Measurements from ENCODE around the gene NMNAT3.
A peak's percentile ranks its signal among the peaks of the same experiment; 100 is the strongest.

NMNAT3 gene

DNA sequence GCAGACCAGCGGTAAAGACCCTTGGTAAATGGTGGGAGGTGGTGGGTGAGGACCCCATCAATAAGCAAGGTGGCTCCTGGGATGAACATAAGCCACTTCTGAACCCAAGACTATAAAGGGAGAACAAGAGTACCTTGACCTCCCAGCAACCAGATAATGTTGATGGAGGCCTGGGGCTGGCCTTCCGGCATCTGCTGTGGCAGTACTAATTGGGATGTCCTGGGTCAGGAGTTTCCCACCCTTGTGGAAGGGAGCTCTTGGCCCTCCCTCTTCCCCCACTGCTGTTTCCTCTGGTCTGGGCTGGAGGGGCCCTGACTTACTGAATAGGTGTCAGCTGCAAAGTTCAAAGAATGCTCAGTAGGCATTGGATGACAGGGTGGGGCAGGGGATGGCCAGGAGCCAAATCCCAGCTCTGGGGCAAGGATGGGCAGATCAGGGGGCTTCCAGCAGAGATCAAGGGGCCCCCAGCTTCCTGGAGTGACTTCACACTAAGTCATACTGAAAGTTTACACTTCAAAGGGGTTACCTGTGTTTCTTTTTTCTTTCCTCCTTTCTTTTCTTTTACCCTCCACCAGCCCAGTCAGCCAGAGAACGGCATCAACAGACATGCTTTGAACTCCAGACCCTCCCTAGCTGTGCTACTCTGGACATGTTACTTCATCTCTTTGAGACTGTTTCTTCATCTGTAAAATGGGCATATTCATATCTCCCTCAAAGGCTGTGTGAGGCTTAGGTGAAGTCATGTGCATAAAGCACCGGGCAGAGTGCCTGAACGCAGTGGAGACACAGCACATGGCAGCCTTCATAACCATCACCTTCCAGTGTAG lies 139.8 kb downstream of the NMNAT3 start:
- no peak for DNase-seq

DNA sequence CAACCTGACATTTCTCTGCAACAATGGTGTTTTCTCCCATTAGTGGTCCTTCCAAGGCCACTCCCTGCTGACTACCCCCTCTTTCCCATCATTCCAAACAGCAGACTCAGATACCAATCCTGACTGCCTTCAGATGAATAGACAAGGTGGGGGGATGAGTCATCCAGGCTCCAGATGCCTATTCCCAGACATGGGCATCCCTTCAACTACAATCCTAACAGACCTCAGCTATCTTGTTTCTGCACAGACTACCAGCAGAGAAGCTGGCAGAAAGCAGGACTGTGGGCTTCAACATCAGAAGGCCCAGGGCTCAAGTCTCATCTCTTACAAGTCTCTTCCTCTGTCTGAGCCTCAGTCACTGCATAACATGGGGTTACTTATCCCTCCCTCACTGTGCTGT lies 140.4 kb downstream of the NMNAT3 start:
- DNase-seq: no peak

DNA sequence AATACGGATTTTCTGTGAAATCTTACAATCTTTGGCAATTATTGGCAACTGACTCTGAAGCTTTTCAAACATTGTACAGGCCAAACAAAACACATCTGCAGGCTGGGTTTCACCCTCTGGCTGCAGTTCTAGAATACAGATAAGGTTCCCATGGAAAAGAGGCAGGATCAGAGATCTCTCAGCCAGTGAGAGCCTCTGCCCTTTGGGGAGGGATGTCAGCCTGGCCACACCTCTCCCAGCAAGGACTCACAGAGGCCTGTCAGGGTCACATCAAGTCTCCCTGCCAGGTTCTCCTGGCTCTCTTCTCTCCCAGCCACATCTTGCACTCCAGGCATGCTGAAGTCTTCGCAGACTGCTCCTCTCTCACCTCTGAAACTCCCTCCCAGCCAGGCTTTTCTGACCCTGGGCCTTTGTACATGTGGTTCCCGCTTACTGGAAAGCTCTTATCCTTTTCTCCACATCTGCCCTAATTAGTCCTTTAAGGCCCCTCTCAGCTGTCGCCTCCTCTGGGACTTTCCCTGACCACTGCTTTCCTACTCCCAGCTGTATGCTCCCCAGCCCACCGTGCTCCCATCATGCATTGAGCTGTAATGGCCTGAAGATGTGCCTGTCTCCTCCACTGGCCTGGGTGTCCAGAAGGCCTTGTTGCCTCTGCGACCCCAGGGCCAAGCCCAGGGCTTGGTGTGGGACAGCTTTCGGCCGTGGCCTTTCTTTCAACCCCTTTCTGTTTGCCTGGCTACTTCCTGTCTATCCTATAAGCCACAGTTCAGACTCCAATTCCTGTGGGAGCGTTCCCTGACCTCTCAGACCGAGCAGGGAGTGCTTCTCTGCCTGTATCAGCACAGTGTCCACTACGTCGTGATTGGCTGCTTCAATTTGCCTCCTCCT lies 142.5 kb downstream of the NMNAT3 start:
- no peak for DNase-seq

DNA sequence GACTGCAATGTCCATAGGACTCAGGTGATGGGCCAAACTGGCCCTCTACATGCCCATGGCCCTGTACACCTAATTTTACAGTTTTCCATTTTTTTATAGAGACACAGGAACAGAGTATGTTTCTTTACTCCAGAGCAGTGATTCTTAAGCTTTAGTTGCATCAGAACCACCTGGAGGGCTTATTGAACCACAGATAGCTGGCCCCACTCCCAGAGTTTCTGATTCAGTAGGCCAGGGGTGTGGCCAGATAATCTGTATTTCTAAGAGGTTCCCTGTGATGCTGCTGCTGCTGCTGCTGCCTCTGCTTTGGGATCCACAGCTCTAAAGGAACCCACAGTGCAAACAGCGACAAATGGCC lies 143.3 kb downstream of the NMNAT3 start:
- DNase-seq: no peak

DNA sequence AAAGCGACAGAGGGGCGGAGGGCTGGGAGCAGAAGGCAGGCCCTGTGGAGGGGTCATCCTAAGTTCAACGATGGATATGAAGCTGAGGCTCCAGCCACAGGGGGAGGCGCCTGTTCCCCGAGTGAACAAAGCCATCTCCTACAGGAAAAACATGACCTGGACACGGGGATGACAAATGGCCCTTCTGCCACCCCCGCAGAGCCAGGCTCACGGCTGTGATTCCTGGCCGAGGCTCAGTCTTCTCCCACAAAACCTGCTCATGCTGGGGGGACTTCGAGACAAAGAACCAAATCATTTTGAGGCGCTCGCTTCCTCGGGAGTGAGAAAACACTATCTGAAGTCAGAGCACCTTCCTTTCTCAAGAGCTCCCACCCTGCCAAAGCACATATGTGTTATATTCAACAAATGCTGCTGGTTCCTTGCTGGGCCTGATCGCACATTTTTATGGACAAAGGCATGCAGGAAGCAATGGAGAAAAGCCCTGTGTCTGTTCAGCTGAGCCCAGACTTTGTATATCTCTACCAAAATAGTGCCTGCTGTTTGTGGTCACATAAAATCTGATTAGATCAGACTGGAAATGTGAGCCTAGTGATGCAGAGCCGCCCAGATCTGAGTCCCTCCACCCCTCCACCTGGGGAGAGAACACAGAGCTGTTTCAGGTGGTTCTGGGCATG lies 143.9 kb downstream of the NMNAT3 start:
- no peak for DNase-seq

DNA sequence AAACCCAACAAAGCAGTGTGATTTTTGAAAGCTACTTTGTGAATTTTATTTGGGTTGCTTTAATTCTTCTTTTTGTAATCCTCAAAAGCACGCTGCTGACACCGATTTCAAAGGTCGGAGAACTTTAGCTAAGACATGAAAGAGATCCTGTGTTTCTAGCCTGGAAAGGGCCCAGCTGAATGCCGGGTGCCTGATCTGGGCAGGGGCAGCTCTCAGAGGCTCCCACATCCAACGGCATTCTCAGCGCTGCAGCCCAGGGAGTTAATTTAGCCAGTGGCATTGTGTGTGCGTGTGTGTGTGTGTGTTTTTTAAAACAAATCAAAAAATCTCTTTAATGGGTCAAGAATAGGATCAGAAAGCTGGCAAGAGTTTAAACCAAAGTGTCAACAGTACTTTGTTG lies 144.8 kb downstream of the NMNAT3 start:
- no peak for DNase-seq

DNA sequence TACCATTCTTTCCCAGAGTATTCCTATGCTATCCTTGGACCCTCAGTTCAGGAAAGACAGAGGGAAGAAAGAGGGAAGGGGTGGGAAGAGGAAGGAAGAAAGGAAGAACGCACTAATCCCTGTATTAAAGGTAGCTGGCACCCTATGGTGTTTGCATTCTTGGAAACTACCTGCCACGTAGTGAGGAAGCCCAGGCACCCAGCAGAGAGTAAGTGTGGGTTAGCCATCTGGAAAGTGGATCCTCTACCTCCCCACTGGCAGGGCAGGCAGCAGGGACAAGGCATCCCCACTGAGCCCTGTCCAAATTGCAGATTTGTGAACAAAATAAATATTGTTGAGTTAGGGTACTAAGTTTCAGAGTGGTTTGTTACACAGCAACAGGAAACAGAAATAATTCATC lies 147.1 kb downstream of the NMNAT3 start:
- DNase-seq: no peak

DNA sequence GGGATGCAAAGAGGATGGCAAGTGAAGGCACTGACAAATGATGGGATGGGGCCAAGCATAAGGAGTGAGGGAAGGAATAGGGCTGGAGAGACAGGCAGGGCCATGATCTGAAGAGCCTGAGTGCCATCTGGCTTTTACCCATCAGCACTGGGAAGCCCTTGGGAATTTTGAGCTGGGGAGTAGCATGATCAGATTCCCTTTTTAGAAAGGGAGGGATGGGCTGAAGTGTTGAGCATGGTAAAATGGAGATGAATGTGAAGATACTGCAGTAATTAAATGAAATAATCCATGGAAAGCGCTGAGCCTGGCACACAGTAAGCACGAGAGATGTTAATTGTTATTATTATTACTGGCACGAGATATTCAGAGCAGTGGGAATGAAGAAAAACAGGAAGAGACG lies 148.1 kb downstream of the NMNAT3 start:
- no peak for DNase-seq

DNA sequence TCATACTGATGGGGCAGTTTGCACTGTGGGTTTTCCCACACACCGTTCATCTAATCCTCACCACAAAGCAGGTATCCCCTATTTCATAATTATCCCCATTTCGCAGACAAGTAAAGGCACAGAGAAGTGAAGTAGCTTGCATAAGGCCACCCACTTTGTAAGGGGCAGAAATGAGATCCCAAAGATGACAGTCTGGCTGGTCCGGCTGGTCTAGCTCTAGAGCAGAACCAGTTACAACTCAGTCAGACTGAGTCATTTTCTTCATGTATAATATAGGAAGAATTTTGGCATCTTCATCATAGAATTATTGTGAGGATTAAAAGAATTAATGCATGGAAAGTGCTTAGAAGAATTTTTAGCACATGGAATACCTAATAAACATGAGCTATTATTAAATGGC lies 148.8 kb downstream of the NMNAT3 start:
- no peak for DNase-seq

DNA sequence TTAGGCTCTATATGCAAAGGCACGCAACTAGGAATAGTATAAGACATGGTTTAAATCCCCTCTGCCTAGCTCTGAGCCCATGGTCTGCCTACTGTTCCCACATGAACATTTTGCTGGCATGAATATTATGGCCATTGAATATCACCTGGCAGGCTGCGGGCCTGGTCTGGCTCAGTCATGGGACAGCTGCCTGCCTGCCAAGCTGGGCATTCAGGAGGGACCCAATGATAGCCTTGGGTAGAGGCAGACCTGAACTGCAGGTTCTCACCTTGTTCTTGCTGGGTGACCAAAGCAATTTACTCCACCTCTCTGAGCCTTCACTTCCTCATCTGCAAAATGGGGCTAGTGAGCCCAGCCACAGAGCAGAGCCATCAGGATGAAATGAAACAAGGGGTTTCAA lies 149.5 kb downstream of the NMNAT3 start:
- no peak for DNase-seq

DNA sequence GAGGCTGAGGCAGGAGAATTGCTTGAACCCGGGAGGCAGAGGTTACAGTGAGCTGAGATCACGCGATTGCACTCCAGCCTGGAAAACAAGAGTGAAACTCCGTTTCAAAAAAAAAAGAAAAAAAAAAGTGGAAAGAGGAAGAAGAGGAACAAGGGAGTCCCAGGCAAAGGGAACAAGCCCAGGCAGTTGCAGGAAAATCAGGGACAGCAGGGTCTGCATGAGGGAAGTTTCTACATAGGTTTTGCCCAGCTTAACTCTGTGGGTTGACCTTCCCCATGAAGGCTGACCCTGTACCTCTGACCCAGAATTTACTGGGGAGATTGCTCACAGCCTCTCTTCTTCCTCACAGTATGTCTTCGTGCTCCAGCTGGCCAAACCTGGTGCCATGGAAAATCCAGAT lies 150.5 kb downstream of the NMNAT3 start:
- DNase-seq: no peak

DNA sequence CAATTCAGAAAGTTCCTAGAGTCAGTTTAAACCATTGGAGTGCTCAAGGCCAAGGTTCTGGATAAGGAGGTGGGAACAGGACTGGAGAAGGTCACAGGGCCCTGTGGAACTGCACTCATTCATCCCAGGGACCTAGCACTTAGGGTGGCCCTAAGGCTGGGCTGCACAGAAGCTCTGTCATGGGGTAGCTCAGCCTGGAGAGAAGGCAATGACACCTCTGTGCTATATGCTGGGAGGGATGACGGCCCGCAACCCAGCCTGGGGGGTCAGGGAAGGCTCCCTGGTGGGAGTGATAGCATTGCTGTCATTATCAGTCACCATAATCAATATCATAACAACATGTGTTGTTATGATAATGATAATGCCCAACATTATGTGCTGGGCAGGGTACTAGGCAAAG lies 151.6 kb downstream of the NMNAT3 start:
- DNase-seq: no peak

DNA sequence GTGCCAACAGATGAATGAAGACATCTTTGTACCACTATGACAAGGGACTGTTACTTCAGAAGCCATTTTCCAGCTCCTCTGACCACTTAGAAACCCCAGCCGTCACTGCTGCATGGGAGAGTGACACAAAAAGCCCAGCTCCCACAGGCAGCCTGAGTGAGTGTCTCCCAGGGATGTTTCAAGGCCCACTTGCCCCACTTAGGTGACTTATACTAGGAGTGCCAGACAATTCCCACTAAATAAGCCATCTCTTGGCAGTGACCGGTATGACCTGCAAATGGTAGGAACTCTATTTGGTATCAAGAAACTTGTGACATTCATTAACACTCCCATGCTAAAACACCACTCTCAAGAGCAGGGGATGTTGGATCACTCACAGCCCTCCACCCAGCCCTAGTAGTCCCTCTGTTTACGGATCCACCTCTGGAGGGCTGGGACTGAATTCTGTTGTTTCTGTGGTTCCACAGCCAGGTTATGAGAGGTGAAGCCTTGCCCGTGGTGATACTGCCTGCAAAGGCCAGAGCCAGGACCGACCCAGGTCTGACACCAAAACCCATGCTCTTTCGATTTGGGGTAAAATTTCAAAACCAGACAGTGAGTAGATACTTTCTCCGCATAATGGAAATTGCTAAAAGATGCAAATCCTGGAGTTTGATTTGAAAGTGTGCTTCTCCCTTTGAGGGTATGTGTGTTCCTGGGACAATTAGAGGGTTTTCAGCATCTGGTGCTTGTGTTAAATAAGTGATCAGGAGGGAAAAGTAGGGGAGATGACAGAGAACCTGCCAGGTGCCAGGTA lies 152.7 kb downstream of the NMNAT3 start:
- DNase-seq: no peak

DNA sequence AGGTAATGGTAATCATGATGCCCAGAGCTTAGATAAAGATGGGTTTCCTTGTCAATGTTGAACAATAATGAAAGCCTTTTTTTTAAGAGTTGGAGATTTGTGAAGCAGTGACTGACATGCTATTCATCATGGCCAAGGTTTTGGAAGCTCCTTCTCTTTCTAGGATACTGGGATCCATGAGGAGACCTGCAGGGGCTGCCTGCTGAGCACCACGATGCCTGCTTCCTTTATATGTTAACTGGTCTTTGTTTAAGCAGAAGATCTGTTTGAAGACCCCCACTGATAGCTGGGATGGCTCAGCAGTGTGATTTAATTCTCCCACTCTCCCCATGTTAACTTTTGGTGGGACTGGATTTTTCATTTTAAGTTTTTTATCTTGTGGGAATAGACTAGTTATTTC lies 154.1 kb downstream of the NMNAT3 start:
- DNase-seq: no peak

DNA sequence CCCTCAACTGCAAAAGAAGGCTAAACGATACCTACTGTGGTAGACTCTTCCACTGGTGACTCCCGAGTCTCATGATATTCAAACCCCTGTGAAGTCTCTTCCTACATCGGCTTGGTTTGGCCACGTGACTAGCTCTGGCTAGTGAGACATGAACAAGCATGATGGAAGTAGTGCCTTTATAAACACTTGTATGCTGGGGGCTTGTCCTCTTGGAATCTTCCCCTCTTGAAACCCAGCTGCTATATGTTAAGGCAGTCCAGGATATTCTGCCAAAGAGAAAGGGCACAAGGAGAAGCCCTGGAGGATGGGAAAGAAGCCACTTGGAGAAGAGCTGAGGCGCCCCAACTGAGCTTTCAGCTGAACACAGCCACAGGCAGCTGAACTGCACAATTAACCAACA lies 154.6 kb downstream of the NMNAT3 start:
- DNase-seq: no peak

DNA sequence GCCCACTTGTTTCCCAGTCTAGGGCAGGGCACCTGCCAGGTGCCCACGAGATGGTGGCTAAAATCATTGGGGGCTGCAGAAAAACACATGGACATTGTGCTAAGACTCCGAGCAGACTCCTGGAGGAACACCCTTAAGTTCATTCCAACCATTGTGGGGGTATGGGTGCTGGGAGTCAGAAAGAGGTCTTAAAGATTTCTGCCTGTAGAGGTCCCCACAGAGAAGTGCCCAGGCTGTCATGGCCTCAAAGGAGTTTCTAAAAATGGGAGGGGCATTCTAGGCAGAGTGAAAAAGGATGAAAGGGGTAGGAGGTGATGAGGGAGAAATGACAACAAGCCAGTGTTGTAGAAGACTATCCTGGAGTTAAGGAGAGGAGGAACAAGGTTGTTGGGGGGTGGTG lies 155.4 kb downstream of the NMNAT3 start:
- no peak for DNase-seq

DNA sequence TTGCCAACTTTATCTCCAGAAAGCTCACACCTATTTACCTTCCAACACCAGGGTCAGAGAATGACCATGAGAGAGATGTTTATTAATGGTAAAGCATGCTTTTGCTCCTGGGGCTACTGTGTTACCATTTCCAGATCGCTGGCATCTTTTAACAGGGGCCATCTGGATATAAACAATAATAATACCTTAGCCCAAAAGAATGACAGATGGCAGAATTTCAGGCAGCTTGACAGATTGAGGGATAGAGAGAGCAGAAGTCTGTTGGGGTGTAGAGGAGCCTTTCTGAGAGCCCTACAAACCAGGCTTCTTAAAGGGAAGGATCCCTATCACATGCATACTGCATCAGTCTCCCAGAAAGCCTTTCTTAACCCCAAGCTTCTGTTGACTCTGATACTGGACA lies 156.0 kb downstream of the NMNAT3 start:
- no peak for DNase-seq

DNA sequence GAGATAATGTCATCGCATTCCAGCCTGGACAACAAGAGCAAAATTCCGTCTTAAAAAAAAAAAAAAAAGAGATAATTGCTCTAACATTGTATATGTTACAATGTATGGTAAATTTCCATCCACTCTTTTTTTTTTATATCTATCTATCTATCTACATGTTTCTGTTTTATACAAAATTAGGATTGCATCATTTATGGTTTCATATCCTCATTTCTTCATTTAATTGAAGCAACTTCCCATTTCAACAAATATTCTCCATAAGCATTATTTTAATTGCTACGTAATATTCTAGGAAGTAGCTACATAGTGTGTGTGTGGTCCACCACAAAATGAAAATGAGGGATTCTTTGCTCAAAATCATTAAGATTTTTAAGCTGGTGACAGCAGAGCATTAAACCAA lies 156.6 kb downstream of the NMNAT3 start:
- no peak for DNase-seq

DNA sequence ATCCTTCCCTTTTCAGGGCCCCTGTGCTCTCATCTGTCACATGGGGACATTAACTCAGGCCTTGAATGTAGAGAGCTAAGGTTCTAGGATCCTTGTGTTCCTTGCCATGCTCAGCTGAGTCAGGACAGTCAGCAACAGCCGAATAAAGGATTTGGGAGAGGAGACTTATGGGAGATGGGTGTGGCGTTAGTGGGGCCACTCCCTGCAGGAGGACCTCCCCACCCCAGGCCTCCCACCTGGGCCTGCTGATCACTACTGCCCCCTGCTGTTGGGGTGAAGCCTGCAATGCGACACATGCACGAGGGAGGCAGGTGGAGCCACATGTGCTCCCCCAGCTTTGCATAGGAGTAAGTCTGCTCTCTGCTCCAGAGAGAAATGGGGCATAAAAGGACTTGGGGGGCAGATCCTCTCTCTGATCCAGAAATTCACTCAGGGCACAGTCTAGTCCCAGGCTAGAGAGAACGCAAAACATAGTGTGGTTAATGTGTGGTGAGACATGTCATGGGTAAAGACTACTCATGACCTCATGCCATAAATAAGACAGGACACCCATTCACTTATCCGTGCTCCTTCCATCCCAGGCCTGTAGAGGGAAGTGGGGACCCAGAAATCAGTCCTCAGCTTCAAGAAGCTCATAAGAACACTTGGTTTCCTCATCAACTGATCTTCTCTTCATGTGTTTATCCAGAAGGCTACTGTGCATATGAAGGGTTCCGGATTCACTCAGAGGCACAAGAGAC lies 157.6 kb downstream of the NMNAT3 start:
- DNase-seq: peak in 1 of 2 donors; percentile 37

DNA sequence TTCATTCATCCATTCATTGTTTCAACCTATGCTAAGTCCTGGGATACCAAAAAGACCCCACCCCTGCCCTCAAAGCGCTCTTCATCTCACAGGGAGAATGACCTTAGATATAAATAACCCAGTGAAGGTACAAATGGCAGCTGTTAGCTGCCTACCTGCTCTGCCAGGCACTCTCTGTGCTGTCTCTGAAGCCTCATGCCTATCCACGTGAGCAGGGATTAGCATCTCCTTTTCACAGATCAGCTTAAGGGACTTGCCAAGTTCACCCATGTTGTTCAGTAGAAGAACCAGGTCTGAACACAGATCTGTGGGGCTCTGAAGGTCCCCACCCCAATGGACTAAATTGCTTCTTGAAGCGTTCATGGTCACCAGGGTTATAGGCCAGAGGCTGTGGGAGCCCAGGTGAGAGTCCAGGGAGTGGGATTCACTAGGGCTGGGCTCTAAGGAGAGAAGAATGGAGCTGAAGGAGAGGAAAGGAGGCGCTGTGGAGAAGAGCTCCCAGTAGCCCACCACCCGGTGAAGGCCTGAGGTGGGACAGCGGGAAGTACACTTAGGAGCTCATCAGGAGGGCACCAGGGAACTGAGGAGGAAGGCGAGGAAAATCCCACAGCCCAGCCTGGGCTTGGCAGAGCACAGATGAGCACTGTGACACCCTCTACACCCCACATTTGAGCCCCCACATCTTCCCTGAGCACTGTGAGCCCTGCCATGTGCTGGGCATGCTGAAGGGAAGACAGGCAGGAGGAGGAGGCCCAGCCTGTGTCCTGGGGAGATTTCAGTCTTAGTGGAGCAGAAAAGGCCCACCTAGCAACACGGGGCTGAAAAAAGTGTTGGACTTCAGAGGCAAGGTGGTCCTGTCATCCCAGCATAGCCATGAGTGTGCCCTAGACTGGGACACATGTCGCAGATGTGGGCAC lies 158.6 kb downstream of the NMNAT3 start:
- DNase-seq: no peak

DNA sequence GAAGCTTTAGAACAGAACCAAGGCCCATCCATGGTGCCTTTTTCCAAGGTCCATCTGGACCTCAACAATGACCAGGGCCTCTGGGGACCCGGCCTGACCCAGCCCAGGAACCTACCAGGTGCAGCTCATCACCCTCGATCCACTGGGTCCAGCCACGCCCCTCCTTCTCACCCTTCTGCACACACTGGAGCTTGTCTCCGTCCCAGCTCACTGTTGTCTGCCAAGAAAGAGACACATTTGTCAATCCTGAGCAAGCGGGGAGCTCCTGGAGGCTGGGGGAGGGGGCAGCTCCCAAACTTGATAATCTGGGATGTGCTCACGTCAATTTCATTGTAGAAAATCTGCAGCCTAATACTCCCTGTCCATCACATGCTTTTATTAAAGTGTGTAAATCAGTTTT lies 159.5 kb downstream of the NMNAT3 start:
- DNase-seq: no peak

Measured in stimulated activated CD4-positive, alpha-beta T cell treated with anti-CD3 and anti-CD28 coated beads, Interleukin-2, amount 100 ng/mL, for 24 hours (primary cell).